Ishikawa (cell line): ENCODE data around the gene MLLT10.

Experiments used
- CEBPB ChIP-seq: IDR thresholded peaks from 2 replicates; pipeline ENCODE4 v1.6.1; 2012
- CREB1 ChIP-seq: IDR thresholded peaks from 2 replicates; pipeline ENCODE4 v1.6.1; 2012; ENCODE audit warnings: low read depth
- EGR1 ChIP-seq: IDR thresholded peaks from 2 replicates; pipeline ENCODE4 v1.6.1; 2012
- EP300 ChIP-seq: IDR thresholded peaks from 2 replicates; pipeline ENCODE4 v1.6.1; 2012; ENCODE audit warnings: borderline replicate concordance
- FOXM1 ChIP-seq: IDR thresholded peaks from 2 replicates; pipeline ENCODE4 v1.6.1; 2012; ENCODE audit warnings: low read depth, borderline replicate concordance
- MAX ChIP-seq: IDR thresholded peaks from 2 replicates; pipeline ENCODE4 v1.6.1; 2012
- RAD21 ChIP-seq: IDR thresholded peaks from 2 replicates; pipeline ENCODE4 v1.6.1; 2012; ENCODE audit warnings: low read depth
- REST ChIP-seq: IDR thresholded peaks from 2 replicates; pipeline ENCODE4 v1.6.1; 2012; ENCODE audit warnings: low read depth, mild to moderate bottlenecking
- TAF1 ChIP-seq: IDR thresholded peaks from 2 replicates; pipeline ENCODE4 v1.6.1; 2012; ENCODE audit warnings: low read depth, mild to moderate bottlenecking
- TEAD4 ChIP-seq: IDR thresholded peaks from 2 replicates; pipeline ENCODE4 v1.6.1; 2012
- YY1 ChIP-seq: IDR thresholded peaks from 2 replicates; pipeline ENCODE4 v1.6.1; 2012; ENCODE audit warnings: low read depth

- TF ChIP-seq EGR1 (no peak), FOXM1 (no peak), REST (no peak), RAD21 (no peak), EP300 (no peak), MAX (no peak), CEBPB (no peak), TEAD4 (no peak), TAF1 (no peak), YY1 (no peak), CREB1 (no peak)
These were observed 73.9 kb downstream of the MLLT10 start for GRCh38 chr10:21607907-21608306.
